HG03280 (cell line): ENCODE measurements around the gene SRPK2.
"Not testable (repeated sequence)": the region's sequence is repeated elsewhere in the genome, so short reads cannot be mapped to it uniquely, and the experiment has no call there.

Experiments used
- ATAC-seq: cut with Tn5 transposase; IDR thresholded peaks from one replicate; pipeline ENCODE4 v1.9.1; 2021; ENCODE audit warnings: mild to moderate bottlenecking, moderate library complexity; ENCODE audit not compliant: unreplicated experiment

Gene SRPK2

GRCh38 chr7:105305633-105306032 lies 83.1 kb downstream of the SRPK2 start:
- no peak for ATAC-seq

GRCh38 chr7:105304040-105304895 lies 84.5 kb downstream of the SRPK2 start:
- peak; percentile 75 for ATAC-seq

GRCh38 chr7:105300587-105300986 lies 88.1 kb downstream of the SRPK2 start:
- ATAC-seq: not testable (repeated sequence)

DNA sequence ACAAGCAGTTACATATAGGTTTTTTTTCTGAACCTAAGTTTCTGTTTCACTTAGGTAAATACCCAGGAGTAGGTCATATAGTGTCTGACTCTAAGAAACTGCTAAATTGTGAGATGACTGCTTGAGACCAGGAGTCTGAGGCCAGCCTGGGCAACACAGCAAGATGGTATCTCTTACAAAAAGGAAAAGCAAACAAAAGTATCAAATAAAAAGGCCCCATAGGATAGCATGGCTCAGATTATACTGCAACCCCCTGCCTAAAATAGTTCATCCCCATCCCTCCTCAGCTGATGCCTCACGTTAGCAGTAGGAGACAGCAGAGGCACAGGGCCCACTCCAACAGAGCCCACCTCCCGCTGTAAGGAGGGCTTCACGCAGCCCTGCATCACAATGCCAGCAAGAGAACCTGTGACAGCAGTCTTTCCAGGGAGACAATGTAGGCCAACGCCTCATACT lies 90.3 kb downstream of the SRPK2 start:
- peak; percentile 92 for ATAC-seq

DNA sequence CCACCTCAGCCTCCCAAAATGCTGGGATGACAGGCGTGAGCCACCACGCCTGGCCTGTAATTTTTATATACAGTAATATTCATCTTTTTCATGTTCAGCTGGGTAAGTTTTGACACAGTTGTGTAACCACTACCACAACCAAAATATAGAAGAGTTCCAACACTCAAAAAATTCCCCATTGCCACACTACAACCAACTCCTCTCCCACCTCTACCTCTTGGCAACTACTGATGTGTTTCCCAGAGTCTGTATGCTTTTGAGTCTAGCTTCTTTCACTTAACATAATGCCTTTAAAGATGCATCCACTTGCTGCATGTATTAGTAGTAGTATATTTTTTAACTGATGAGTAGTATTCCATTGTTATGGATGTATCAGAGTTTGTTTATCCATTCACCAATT lies 90.7 kb downstream of the SRPK2 start:
- peak; percentile 34 for ATAC-seq

DNA sequence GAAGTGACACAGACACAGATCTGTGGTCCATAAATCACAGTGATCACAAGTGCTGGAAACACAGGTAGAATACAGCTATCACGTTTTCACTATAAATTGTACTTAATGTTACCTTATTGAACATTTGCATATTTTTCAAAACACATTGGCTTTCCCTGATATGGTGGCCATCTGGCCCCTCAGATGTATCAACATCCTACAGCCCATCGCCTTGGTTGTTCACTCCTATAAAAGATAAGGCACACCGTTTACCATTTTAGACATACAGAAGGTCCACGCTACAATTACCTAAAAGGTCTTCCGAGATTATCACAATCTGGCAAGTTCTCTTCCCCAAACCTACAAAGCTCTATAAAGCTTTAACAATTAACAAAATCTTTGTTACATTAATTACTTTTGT lies 91.4 kb downstream of the SRPK2 start:
- ATAC-seq: no peak

DNA sequence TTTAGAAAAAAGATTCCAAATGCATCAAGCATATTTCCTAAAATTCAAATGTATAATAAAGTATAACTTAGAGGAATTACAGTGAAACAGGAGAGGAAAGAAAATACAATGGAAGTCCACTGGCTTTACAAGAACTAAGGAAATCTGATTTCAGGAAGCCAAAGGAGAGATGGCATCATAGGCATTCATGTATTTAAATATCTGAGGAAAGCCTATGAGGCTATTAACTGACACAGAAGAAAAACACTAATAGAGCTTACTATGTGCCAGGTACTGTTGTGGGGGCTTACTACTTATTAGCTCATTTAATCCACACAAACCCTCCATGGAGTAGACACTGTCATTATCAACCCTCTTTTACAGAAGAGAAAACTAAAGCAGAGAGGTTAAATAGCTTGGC lies 92.2 kb downstream of the SRPK2 start:
- no peak for ATAC-seq

GRCh38 chr7:105295596-105296352 lies 92.9 kb downstream of the SRPK2 start:
- no peak for ATAC-seq

- not testable (repeated sequence) for ATAC-seq
Measured at GRCh38 chr7:105294482-105294881, 94.2 kb downstream of the SRPK2 start.

DNA sequence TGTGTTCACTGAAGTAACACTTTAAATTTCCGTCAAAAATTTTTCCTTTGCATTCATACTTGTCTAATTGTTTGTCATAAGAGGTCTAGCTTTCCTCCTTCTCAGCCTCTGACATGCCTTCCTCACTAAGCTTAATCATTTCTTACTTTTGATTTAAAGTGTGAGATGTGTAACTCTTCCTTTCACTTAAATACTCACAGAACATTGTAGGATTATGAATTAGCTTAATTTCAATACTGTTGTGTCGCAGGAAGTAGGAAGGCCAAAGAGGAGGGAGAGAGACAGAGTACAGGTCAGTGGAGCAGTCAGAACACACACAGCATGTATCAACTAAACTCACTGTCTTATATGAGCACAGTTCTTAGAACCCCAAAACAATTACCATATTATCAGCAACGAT lies 99.0 kb downstream of the SRPK2 start:
- ATAC-seq: no peak

- ATAC-seq: no peak
Measured at GRCh38 chr7:105286441-105286840, 102.3 kb downstream of the SRPK2 start.

DNA sequence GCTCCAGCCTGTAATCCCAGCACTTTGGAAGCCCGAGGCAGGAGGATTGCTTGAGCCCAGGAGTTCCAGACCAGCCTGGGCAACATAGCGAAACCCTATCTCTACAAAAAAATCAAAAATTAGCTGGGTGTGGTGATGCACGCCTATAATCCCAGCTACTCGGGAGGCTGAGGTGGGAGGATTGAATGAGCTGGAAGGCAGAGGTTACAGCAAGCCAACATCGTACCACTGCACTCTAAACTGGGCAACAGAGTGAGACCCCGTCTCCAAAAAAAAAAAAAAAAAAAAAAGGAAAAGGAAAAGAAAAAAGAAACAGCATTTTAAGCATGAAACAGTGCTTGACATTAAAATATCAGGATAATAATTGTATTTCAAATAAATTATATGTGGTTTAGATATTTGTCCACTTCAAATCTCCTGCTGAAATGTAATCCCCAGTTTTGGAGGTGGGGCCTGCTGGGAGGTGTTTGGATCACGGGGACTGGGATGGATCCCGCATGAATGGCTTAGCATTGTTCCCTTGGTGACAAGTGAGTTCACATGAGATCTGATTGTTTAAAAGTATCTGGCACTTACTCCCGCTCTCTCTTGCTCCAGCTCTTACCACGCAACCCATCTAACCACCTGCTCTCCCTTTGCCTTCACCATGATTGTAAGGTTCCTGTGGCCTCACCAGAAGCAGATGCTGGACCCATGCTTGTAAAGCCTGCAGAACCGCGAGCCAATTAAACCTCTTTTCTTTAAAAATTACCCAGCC lies 103.4 kb downstream of the SRPK2 start:
- ATAC-seq: no peak

GRCh38 chr7:105284014-105284413 lies 104.7 kb downstream of the SRPK2 start:
- no peak for ATAC-seq

DNA sequence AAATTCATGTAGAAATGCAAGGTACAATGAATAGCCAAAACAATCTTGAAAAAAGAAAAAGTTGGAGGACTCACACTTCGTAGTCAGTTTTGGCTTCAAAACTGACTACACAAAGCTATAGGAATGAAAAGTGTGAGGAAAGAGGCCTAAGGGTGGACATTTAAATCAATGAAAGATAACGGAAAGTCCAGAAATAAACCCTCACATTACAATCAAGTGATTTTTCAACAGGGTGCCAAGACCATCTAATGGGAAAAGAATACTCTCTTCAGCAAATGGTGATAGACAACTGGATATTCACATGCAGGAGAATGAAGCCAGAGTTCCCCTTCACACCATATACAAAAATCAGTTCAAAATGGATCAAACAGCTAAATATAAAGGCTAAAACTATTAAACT lies 106.8 kb downstream of the SRPK2 start:
- no peak for ATAC-seq

DNA sequence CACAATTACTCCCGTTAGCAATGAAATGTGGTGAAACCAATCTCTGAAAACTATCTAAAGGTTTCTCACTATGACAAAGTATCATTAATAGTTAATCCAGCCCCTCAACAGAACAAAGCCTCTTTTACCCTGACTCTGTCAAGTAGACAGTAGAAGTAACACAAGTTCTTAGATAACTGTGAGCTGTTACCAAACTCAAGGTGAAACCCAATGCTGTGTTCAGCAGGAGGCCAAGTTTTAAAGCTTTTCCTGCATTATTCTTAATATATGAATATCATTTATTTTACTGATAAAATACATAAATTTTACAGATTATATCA lies 109.1 kb downstream of the SRPK2 start:
- no peak for ATAC-seq

- ATAC-seq: no peak
Measured at GRCh38 chr7:105278973-105279687, 109.6 kb downstream of the SRPK2 start.

GRCh38 chr7:105278565-105278964 lies 110.2 kb downstream of the SRPK2 start:
- no peak for ATAC-seq

DNA sequence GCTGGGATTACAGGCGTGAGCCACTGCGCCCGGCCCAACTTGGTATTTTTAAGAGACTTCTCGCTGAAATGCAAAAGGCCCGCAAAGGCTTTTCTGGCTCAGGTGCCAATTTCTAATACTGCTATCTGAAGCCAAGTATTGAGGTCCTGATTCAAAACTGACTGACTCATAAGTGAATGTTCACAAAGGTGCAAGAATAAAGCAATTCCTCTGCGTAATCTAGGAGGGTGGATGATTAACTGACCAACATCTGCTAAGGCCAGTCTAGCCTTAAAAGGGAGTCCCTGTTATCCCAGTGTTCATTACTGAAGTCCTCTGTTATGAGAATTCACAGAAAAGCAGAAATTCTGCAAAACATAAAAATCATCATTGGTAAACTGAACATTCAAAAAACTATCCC lies 111.4 kb downstream of the SRPK2 start:
- no peak for ATAC-seq

- ATAC-seq: no peak
Measured at GRCh38 chr7:105270117-105270516, 118.6 kb downstream of the SRPK2 start.

GRCh38 chr7:105269397-105269796 lies 119.3 kb downstream of the SRPK2 start:
- ATAC-seq: peak; percentile 37
